PC-9 (cell line): ENCODE measurements around the gene FARP1.

ENCODE experiments used
- CTCF ChIP-seq: fragments of 200-600 bp; sonication (generic); conservative IDR thresholded peaks from 2 replicates; pipeline ENCODE4 v1.6.1; 2017; ENCODE audit warnings: mixed run types, antibody characterized with exemption, mild to moderate bottlenecking, moderate library complexity
- EZH2 ChIP-seq: fragments of 200-600 bp; sonication (generic); IDR thresholded peaks from 2 replicates; pipeline ENCODE4 v1.8.0; 2017; ENCODE audit warnings: antibody characterized with exemption, low read depth

DNA sequence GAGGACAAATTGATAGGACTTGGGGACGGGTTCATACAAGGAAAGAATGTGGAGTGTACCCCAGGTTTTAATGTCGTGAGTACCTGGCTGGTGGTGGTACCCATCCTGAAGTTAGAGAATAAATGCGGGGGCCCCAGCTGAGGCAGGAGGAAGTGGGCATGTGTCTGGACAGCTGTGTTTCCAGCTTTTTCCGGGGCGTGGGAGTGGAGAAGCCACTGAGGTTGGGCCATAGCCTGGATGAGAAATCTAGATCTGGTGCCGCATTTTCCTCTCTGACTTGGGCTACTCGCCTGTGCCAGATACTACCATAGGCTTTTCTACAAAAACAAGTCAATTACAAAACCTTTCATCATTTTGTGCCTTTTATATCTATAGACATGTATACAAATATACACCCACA, 286.6 kb downstream of the FARP1 start:
- no peak for TF ChIP-seq CTCF
- no peak for TF ChIP-seq EZH2
